H1 (cell line): ENCODE data around the gene TMTC4. TPM values are rescaled to one million over a fixed set of nuclear protein-coding genes. Genes with fewer than 3 reads are reported as not detected.

Experiments
- CTCF ChIA-PET: fragments of 300-600 bp; sonication (Branson Sonifier 250); formaldehyde crosslinking; loops from one replicate; lab custom pipeline; 2021; ENCODE audit not compliant: partially characterized antibody; lab: Charles Lee
- POLR2A ChIA-PET: fragments of 300-600 bp; sonication (Branson Sonifier 250); formaldehyde crosslinking; loops from one replicate; lab custom pipeline; 2021; ENCODE audit warnings: inconsistent platforms; ENCODE audit not compliant: partially characterized antibody; lab: Charles Lee
- DNase-seq, 2 experiments: peaks; one replicate each; pipeline versions ENCODE4 v3.0.0 to v3.0.0-alpha.2; 2010 to 2022; ENCODE audit warnings: low spot score in 2 of 2, low read depth in 1 of 2, mixed read lengths in 1 of 2
- FAIRE-seq: peaks from 2 replicates; lab custom pipeline; 2011; peaks lifted over from hg19 to GRCh38; lab: Jason Lieb, UNC
- H2AFZ ChIP-seq: 2 replicates; pipeline ENCODE4 v1.8.1; 2012; ENCODE audit warnings: low read length, inconsistent platforms
- H2AK5ac ChIP-seq: 2 replicates; pipeline ENCODE4 v1.6.1; 2013; ENCODE audit warnings: low read depth, low read length
- H2BK120ac ChIP-seq: replicated peaks from 2 replicates; pipeline ENCODE3; 2013; ENCODE audit warnings: low read depth, low read length, inconsistent platforms
- H2BK12ac ChIP-seq: 2 replicates; pipeline ENCODE4 v1.6.1; 2013; ENCODE audit warnings: low read depth, low read length
- H2BK15ac ChIP-seq: 2 replicates; pipeline ENCODE4 v1.6.1; 2013; ENCODE audit warnings: low read length
- H2BK20ac ChIP-seq: 2 replicates; pipeline ENCODE4 v1.6.1; 2013; ENCODE audit warnings: low read length
- H2BK5ac ChIP-seq: 2 replicates; pipeline ENCODE4 v1.6.1; 2013; ENCODE audit warnings: low read depth, low read length
- H3K14ac ChIP-seq: 2 replicates; pipeline ENCODE4 v1.6.1; 2013; ENCODE audit warnings: inconsistent platforms; ENCODE audit not compliant: insufficient read length
- H3K18ac ChIP-seq: 2 replicates; pipeline ENCODE4 v1.6.1; 2013; ENCODE audit warnings: low read length; ENCODE audit errors: extremely low read depth
- H3K23ac ChIP-seq: 2 replicates; pipeline ENCODE4 v1.6.1; 2013; ENCODE audit warnings: inconsistent platforms; ENCODE audit not compliant: insufficient read length
- H3K23me2 ChIP-seq: 2 replicates; pipeline ENCODE4 v1.6.1; 2013; ENCODE audit warnings: low read depth, low read length
- H3K27ac ChIP-seq: 2 replicates; pipeline ENCODE4 v1.6.1; 2011; ENCODE audit warnings: low read depth, low read length, inconsistent platforms
- H3K27me3 ChIP-seq, 4 experiments: replicated peaks in 1 of 4; 1 replicate in 1 of 4; 2 replicates in 3 of 4; pipeline versions ENCODE4 v1.6.1 to v1.8.1; 2011 to 2013; ENCODE audit warnings: low read length in 3 of 4, mild to moderate bottlenecking in 3 of 4, inconsistent platforms in 2 of 4, mixed read lengths in 2 of 4, moderate library complexity in 1 of 4; ENCODE audit not compliant: control insufficient read depth in 3 of 4, insufficient read depth in 3 of 4; ENCODE audit errors: extremely low read depth in 1 of 4
- H3K36me3 ChIP-seq, 4 experiments: 2 replicates each; pipeline versions ENCODE4 v1.6.1 to v1.8.1; 2011 to 2013; ENCODE audit warnings: mild to moderate bottlenecking in 4 of 4, low read length in 3 of 4, moderate library complexity in 2 of 4, control low read depth in 1 of 4, inconsistent platforms in 1 of 4; ENCODE audit not compliant: insufficient read depth in 4 of 4, control insufficient read depth in 2 of 4
- H3K4ac ChIP-seq: replicated peaks from 2 replicates; pipeline ENCODE3; 2013; ENCODE audit warnings: low read length, low read depth, mixed read lengths, inconsistent platforms; ENCODE audit not compliant: insufficient read length
- H3K4me1 ChIP-seq, 4 experiments: replicated peaks in 1 of 4; 1 replicate in 1 of 4; 2 replicates in 3 of 4; pipeline versions ENCODE4 v1.6.1 to v1.8.1; 2011 to 2013; ENCODE audit warnings: low read length in 3 of 4, inconsistent platforms in 2 of 4, mixed read lengths in 1 of 4; ENCODE audit not compliant: insufficient read depth in 4 of 4, control insufficient read depth in 3 of 4
- H3K4me2 ChIP-seq, 2 experiments: 2 replicates each; pipeline versions ENCODE4 v1.6.1 to v1.8.1; 2011 to 2013; ENCODE audit warnings: low read depth in 2 of 2, low read length in 2 of 2, control low read depth in 1 of 2, inconsistent platforms in 1 of 2, mild to moderate bottlenecking in 1 of 2; ENCODE audit not compliant: insufficient read depth in 1 of 2
- H3K4me3 ChIP-seq, 4 experiments: fragments of 200-600, 300-600 bp in 1 of 4; sonication (generic), shearing (Covaris generic), sonication (Bioruptor Twin) in 1 of 4; 2 replicates each; pipeline versions ENCODE4 v1.5.1 to v1.8.1; 2011 to 2016; ENCODE audit warnings: low read length in 4 of 4, low read depth in 3 of 4, control low read depth in 2 of 4, inconsistent platforms in 2 of 4, mild to moderate bottlenecking in 2 of 4, mixed read lengths in 1 of 4, moderate library complexity in 1 of 4; ENCODE audit not compliant: insufficient read depth in 2 of 4; ENCODE audit errors: extremely low read depth in 1 of 4
- H3K56ac ChIP-seq: replicated peaks from 2 replicates; pipeline ENCODE3; 2013; ENCODE audit warnings: low read depth, mild to moderate bottlenecking, mixed read lengths, low read length, inconsistent platforms; ENCODE audit not compliant: insufficient read length
- H3K79me1 ChIP-seq: 2 replicates; pipeline ENCODE4 v1.6.1; 2013; ENCODE audit warnings: low read depth, low read length, control low read depth
- H3K79me2 ChIP-seq, 2 experiments: 2 replicates each; pipeline versions ENCODE4 v1.6.1 to v1.8.1; 2012 to 2013; ENCODE audit warnings: low read length in 2 of 2, mild to moderate bottlenecking in 2 of 2, inconsistent platforms in 1 of 2; ENCODE audit not compliant: insufficient read depth in 2 of 2, control insufficient read depth in 1 of 2
- H3K9ac ChIP-seq, 4 experiments: replicated peaks in 1 of 4; 1 replicate in 1 of 4; 2 replicates in 3 of 4; pipeline versions ENCODE4 v1.6.1 to v1.8.1; 2011 to 2013; ENCODE audit warnings: low read depth in 3 of 4, low read length in 3 of 4, control low read depth in 2 of 4, mild to moderate bottlenecking in 2 of 4, moderate library complexity in 2 of 4, inconsistent platforms in 1 of 4; ENCODE audit errors: extremely low read depth in 1 of 4
- H3K9me3 ChIP-seq, 2 experiments: 2 replicates each; pipeline versions ENCODE4 v1.6.1 to v1.8.1; 2012 to 2013; ENCODE audit warnings: mild to moderate bottlenecking in 2 of 2, moderate library complexity in 2 of 2, control low read depth in 1 of 2, inconsistent platforms in 1 of 2, low read depth in 1 of 2, low read length in 1 of 2, mixed read lengths in 1 of 2; ENCODE audit not compliant: insufficient read depth in 2 of 2
- H4K20me1 ChIP-seq, 2 experiments: replicated peaks in 1 of 2; 2 replicates each; pipeline versions ENCODE3 to v1.8.1; 2011 to 2013; ENCODE audit warnings: inconsistent platforms in 2 of 2, low read length in 2 of 2, mild to moderate bottlenecking in 1 of 2; ENCODE audit not compliant: insufficient read depth in 2 of 2, control insufficient read depth in 1 of 2
- H4K5ac ChIP-seq: 2 replicates; pipeline ENCODE4 v1.6.1; 2013; ENCODE audit warnings: low read length, low read depth, mixed read lengths, inconsistent platforms; ENCODE audit not compliant: insufficient read length
- H4K8ac ChIP-seq: 2 replicates; pipeline ENCODE4 v1.8.0; 2013; ENCODE audit warnings: mild to moderate bottlenecking, moderate library complexity, low read length, inconsistent platforms; ENCODE audit not compliant: insufficient read depth; ENCODE audit errors: extremely low read depth
- H4K91ac ChIP-seq: replicated peaks from 2 replicates; pipeline ENCODE3; 2013; ENCODE audit warnings: low read length, mixed read lengths, inconsistent platforms; ENCODE audit not compliant: insufficient read length
- ASH2L ChIP-seq: fragments of 200-600, 300-600 bp; sonication (generic); IDR thresholded peaks from one replicate; pipeline ENCODE4 v1.7.1; 2017; ENCODE audit warnings: low read length
- BCL11A ChIP-seq, 2 experiments: IDR thresholded peaks; one replicate each; pipeline ENCODE4 v1.6.1; 2011; ENCODE audit warnings: low read depth in 2 of 2, low read length in 2 of 2, mild to moderate bottlenecking in 2 of 2
- CHD2 ChIP-seq: IDR thresholded peaks from 2 replicates; pipeline ENCODE4 v1.6.1; 2012; ENCODE audit warnings: low read length, improper control_type of control experiment
- CREB1 ChIP-seq: IDR thresholded peaks from 2 replicates; pipeline ENCODE4 v1.6.1; 2012; ENCODE audit warnings: inconsistent platforms
- EGR1 ChIP-seq: IDR thresholded peaks from 2 replicates; pipeline ENCODE4 v1.6.1; 2011; ENCODE audit warnings: low read depth, low read length, borderline replicate concordance
- KDM5A ChIP-seq: fragments of 200-600 bp; IDR thresholded peaks from 2 replicates; pipeline ENCODE4 v1.7.1; 2012; ENCODE audit warnings: mild to moderate bottlenecking, low read length, inconsistent platforms, mixed read lengths
- MAFK ChIP-seq: IDR thresholded peaks from 2 replicates; pipeline ENCODE4 v1.6.1; 2012; ENCODE audit warnings: low read depth, mild to moderate bottlenecking, improper control_type of control experiment, low read length
- NANOG ChIP-seq: IDR thresholded peaks from 2 replicates; pipeline ENCODE4 v1.6.1; 2011; ENCODE audit warnings: low read length, low read depth, mild to moderate bottlenecking, inconsistent platforms; ENCODE audit not compliant: insufficient read depth, poor library complexity, severe bottlenecking
- POLR2A ChIP-seq, 2 experiments: IDR thresholded peaks; 1 replicate in 1 of 2; 2 replicates in 1 of 2; pipeline ENCODE4 v1.6.1; 2011; ENCODE audit warnings: low read depth in 2 of 2, low read length in 2 of 2, mild to moderate bottlenecking in 2 of 2; ENCODE audit errors: control extremely low read depth in 1 of 2
- SIX5 ChIP-seq: IDR thresholded peaks from 2 replicates; pipeline ENCODE4 v1.6.1; 2011; ENCODE audit warnings: mild to moderate bottlenecking, low read depth, low read length
- TAF1 ChIP-seq: IDR thresholded peaks from 2 replicates; pipeline ENCODE4 v1.6.1; 2011; ENCODE audit warnings: mild to moderate bottlenecking, low read depth, low read length
- TCF12 ChIP-seq: IDR thresholded peaks from 2 replicates; pipeline ENCODE4 v1.6.1; 2011; ENCODE audit warnings: low read depth, mild to moderate bottlenecking, low read length
- YY1 ChIP-seq: IDR thresholded peaks from 2 replicates; pipeline ENCODE4 v1.6.1; 2011; ENCODE audit warnings: low read depth, mild to moderate bottlenecking, low read length
- WGBS, 2 experiments: shearing (Covaris generic) in 1 of 2; methylation state at CpG; one replicate each; pipeline versions ENCODE4 v1.1.6 to v1.1.7; 2013 to 2015; ENCODE audit warnings: low lambda C conversion rate in 2 of 2, mixed read lengths in 2 of 2, inconsistent platforms in 1 of 2, low coverage in 1 of 2, missing lambda C conversion rate in 1 of 2; ENCODE audit not compliant: insufficient replicate concordance in 2 of 2, insufficient coverage in 1 of 2, insufficient read length in 1 of 2; ENCODE audit errors: extremely low coverage in 1 of 2, missing lambda C conversion rate in 1 of 2; 5-methylcytosine and 5-hydroxymethylcytosine counted together
- polyA plus RNA-seq, 7 experiments: library from polyadenylated mRNA; depleted of rRNA in 3 of 7; stranded (reverse) in 5 of 7; unstranded in 2 of 7; fragments of >200 nt in 5 of 7; fragments of 200-250 nt in 2 of 7; gene quantifications; 1 replicate in 5 of 7; 2 replicates in 1 of 7; 4 replicates in 1 of 7; pipeline versions ENCODE4 v1.2.1 to v1.2.3, GENCODE V29; 2011 to 2013; ENCODE audit warnings: missing spikeins in 2 of 7, mixed read lengths in 2 of 7
- total RNA-seq: library from RNA; stranded (reverse); fragmentation: NEBNext Ultra II Directional; extraction: Animal tissue kit (Norgen Biotek cat#: 25700); gene quantifications from 2 replicates; pipeline ENCODE4 v1.2.1, GENCODE V29; 2021
- TF ChIP-seq, protein P1 (sequence below): IDR thresholded peaks from 2 replicates; pipeline ENCODE4 v1.6.1; 2012; ENCODE audit warnings: low read length, inconsistent platforms

TMTC4 gene
- total and polyA plus RNA-seq, 2 of the 8 experiments (the other 6 are each of a cell fraction or from before 2014, with no cell fraction given): 26.3 to 42.6 TPM

- no peak for DNase-seq
- Histone ChIP-seq H3K18ac (no peak overlapping the region), H3K4ac (no peak overlapping the region)
- TF ChIP-seq KDM5A (no peak), SIX5 (no peak), ASH2L (no peak), EGR1 (no peak), YY1 (no peak), POLR2A (IDR thresholded peaks at IDR 0.05; ENCODE audit: control extremely low read depth in 1 of 2, low read depth in 2 of 2, low read length in 2 of 2) (no peak), TCF12 (no peak), CREB1 (no peak), CHD2 (no peak), MAFK (no peak), NANOG (no peak), BCL11A (IDR thresholded peaks at IDR 0.05; ENCODE audit: low read depth in 2 of 2, low read length in 2 of 2) (no peak), TAF1 (no peak)
- TF ChIP-seq, protein P1, sequence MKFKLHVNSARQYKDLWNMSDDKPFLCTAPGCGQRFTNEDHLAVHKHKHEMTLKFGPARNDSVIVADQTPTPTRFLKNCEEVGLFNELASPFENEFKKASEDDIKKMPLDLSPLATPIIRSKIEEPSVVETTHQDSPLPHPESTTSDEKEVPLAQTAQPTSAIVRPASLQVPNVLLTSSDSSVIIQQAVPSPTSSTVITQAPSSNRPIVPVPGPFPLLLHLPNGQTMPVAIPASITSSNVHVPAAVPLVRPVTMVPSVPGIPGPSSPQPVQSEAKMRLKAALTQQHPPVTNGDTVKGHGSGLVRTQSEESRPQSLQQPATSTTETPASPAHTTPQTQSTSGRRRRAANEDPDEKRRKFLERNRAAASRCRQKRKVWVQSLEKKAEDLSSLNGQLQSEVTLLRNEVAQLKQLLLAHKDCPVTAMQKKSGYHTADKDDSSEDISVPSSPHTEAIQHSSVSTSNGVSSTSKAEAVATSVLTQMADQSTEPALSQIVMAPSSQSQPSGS: no peak
Observed at GRCh38 chr13:100580045-100580444, 94.5 kb downstream of the TMTC4 start.

More at GRCh38 chr13:100580045-100580444, 94.5 kb downstream of the TMTC4 start:
- Histone ChIP-seq H3K79me1 (no peaks in the 10 kb centered on the region), H3K9ac (no peak overlapping the region), H3K4me1 (no peaks in the 10 kb centered on the region), H4K20me1 (no peaks in the 10 kb centered on the region), H3K27me3 (no peaks in the 10 kb centered on the region), H2AFZ (no peak overlapping the region), H2BK120ac (no peak overlapping the region), H2BK20ac (no peak overlapping the region), H2BK5ac (no peak overlapping the region), H3K9me3 (peaks cover 4 to 10% of the 10 kb centered on the region in 2 experiments; a peak in 2 of 4 replicates), H3K23ac (no peak overlapping the region), H3K79me2 (no peaks in the 10 kb centered on the region), H3K14ac (no peak overlapping the region), H3K27ac (no peak overlapping the region), H4K8ac (no peak overlapping the region), H2AK5ac (no peak overlapping the region), H2BK15ac (no peak overlapping the region), H2BK12ac (no peak overlapping the region), H3K56ac (no peak overlapping the region), H3K4me2 (no peak overlapping the region), H3K23me2 (no peaks in the 10 kb centered on the region), H3K36me3 (peaks cover 0 to 6% (median 1%) of the 10 kb centered on the region in 4 experiments; a peak in 1 of 8 replicates), H3K4me3 (no peak overlapping the region), H4K5ac (no peak overlapping the region), H4K91ac (no peak overlapping the region)
- no peak for FAIRE-seq
- 93% methylated on average over 12 of the region's 12 CpGs; no CpG with 5 or more reads in 1 of the 2 experiments for WGBS, 2 experiments
- ChIA-PET CTCF (interaction anchor here (1.1 to 1.9 kb wide), 2 partner anchors 8 kb away, joined by 3 to 7 read pairs; no protein-coding TSS in a partner anchor), POLR2A (no interaction called here)
